A172 (cell line): ENCODE results near the gene FN3K. TPM values are rescaled to one million over a fixed set of nuclear protein-coding genes. Genes with fewer than 3 reads are reported as not detected.

ENCODE experiments used
- DNase-seq: peaks from one replicate; pipeline ENCODE4 v3.0.0-alpha.2; 2015; ENCODE audit warnings: low spot score
- total RNA-seq: library from RNA; depleted of rRNA; stranded (reverse); fragments of >200 nt; shearing (Covaris generic); gene quantifications from 2 replicates; pipeline ENCODE4 v1.2.3, GENCODE V29; 2014; rRNA removed

Gene FN3K
- 2.1 and 2.9 TPM in 2 replicates for total RNA-seq

GRCh38 chr17:82734987-82735866, at the start of gene FN3K:
Gene FN3K (plus strand): TSS chr17:82735615. CDS start chr17:82735637, 22 bp downstream.
- DNase-seq: peak; percentile 35

- no peak for DNase-seq
Observed at GRCh38 chr17:82686366-82687324, 48.8 kb upstream of the FN3K start.

- no peak for DNase-seq
Observed at GRCh38 chr17:82687375-82687861, 48.0 kb upstream of the FN3K start.

DNA sequence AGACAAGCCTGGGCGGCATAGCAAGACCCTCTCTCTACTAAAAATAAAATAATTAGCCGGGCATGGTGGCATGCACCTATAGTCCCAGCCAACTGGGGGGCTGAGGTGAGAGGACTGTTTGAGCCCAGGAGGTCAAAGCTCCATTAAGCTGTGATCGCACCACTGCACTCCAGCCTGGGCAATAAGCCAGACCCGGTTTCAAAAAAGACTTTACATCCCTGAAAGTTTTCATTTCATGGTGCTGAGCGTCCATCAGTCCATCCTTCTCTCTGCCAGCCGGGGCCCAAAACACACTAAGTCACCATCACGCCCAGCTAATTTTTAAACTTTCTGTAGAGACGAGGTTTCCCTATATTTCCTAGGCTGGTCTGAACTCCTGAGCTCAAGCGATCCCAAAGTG, 47.5 kb upstream of the FN3K start:
- no peak for DNase-seq

DNA sequence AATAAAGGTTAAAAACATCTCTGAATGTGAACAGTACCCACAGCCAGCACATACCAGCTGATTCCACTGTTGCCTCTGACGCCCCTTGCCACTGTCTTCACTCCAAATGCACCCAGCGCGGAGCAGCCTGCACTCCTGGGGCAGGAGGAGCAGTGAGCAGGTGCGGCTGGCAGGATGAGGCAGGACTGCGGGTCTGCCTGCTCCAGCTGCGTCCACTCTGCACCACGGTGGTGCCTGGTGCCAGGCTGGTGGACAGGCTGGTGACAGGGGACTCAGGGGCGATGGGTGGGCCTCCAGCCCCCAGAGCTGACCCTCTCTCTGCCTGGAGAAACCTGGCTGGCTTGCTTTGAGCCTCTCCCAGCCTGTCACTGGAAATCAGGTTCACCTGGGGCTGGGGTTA, 46.3 kb upstream of the FN3K start:
- DNase-seq: no peak

DNA sequence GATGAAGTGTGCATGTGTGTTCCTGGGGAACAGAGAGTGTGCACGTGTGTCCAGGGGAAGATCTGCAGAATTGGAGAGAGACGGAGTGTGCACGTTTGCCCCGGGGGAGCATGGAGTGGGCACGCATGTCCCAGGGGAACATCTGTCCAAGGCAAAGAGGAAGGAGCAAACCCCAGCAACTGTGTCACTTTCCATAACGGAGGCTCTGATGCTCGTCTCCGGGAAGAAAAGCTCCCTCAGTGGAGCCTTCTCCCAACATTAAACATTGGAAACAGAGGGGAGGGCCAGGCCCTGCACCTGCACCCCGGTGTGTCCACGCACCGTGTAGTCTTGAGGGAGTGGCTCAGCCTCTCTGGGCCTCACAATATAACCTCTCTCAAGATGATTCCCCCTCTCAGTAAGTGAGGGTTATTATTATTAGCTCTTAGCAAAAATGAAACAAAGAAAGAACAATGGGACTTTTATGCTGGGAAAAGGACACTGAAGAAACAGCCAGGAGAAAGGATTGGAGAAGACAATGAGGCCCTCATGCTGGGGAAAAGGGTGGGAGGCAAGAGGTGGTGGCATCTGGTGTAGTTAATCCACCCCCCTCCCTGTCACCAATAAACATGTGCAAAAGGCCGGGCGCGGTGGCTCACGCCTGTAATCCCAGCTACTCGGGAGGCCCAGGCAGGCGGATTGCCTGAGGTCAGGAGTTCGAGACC, 44.5 kb upstream of the FN3K start:
- DNase-seq: no peak

DNA sequence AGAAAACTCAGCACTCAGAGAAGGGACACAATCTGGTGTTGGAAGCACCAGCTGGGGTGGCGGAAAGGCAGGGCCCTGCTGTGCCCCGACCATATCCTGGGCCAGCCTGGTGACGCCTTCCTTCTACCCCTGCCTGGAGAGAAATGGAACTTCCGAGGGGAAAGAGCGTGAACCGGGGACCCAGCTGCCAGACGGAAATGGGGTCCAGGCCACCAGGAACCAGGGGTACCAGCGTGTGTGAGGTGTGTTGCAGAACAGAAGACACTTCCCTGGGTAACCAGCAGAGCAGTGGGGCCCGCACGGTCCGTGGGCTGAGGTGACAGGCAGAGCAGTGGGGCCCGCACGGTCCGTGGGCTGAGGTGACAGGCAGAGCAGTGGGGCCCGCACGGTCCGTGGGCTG, 43.7 kb upstream of the FN3K start:
- no peak for DNase-seq

- no peak for DNase-seq
Observed at GRCh38 chr17:82692268-82692667, 43.1 kb upstream of the FN3K start.

GRCh38 chr17:82693168-82693867, 42.1 kb upstream of the FN3K start:
- no peak for DNase-seq

- DNase-seq: no peak
Observed at GRCh38 chr17:82694647-82695046, 40.8 kb upstream of the FN3K start.

- DNase-seq: no peak
Observed at GRCh38 chr17:82696259-82696658, 39.2 kb upstream of the FN3K start.

- DNase-seq: no peak
Observed at GRCh38 chr17:82696916-82697807, 38.3 kb upstream of the FN3K start.

GRCh38 chr17:82697808-82698064, 37.7 kb upstream of the FN3K start:
- no peak for DNase-seq

GRCh38 chr17:82698065-82698973, 37.1 kb upstream of the FN3K start, which contains the start of gene RAB40B:
Gene RAB40B (minus strand): TSS chr17:82698698. CDS start chr17:82698596, 102 bp downstream.
- DNase-seq: peak; percentile 98

GRCh38 chr17:82698974-82699442, 36.4 kb upstream of the FN3K start:
- DNase-seq: no peak

GRCh38 chr17:82699551-82699950, 35.9 kb upstream of the FN3K start:
- no peak for DNase-seq

GRCh38 chr17:82702231-82702927, 33.0 kb upstream of the FN3K start:
- DNase-seq: no peak

DNA sequence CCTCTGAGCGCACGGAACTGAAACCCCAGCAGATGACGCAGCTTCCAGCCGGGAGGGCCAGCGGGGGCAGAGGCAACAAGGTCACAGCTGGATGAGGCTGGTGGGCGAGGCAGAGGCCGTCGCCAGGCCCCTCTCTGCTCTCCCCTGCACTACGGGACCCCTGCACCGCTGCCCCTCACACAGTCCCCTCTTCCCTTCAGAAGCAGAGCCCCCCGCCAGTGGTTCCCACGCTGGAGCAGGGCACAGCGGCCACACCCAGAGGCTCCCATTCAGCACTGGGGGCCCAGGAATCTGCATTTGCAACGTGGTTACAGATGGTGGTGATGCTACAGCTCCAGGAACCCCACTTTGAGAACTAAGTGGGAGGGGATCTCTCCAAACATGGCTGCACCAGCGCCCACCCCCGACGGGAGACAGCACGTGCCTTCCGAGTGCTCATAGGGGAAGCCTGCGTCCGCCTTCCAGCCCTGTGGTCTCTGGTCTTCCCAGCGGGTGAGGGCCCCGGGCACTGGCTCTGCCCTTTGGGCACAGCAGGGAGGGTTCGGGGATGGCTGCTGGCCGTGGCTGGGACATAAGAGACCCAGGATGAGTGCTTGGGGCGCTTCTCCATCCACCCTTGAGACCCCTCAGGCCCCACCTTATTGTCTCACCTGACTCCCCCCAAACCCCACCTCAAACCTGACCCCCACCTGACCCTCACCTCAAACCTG, 32.2 kb upstream of the FN3K start:
- DNase-seq: no peak
